Panc1 (cell line): ENCODE measurements around the gene MAD1L1.

Experiments used
- POLR2AphosphoS5 ChIP-seq: IDR thresholded peaks from 2 replicates; pipeline ENCODE4 v1.6.1; 2012; ENCODE audit warnings: mild to moderate bottlenecking, low read depth, low read length, moderate library complexity
- SIN3A ChIP-seq: IDR thresholded peaks from 2 replicates; pipeline ENCODE4 v1.6.1; 2012; ENCODE audit warnings: low read depth, mild to moderate bottlenecking, low read length, moderate library complexity, borderline replicate concordance; ENCODE audit not compliant: insufficient read depth
- TCF7L2 ChIP-seq: IDR thresholded peaks from 2 replicates; pipeline ENCODE4 v1.6.1; 2011; ENCODE audit warnings: mild to moderate bottlenecking, low read depth, low read length, inconsistent platforms
- TF ChIP-seq, protein P1 (sequence below): fragments of 450-650 bp; IDR thresholded peaks from 2 replicates; pipeline ENCODE4 v1.5.1; 2017; ENCODE audit warnings: mild to moderate bottlenecking
- TF ChIP-seq, protein P2 (sequence below), 2 experiments: IDR thresholded peaks; 2 replicates each; pipeline ENCODE4 v1.6.1; 2011 to 2012; ENCODE audit warnings: low read depth in 2 of 2, control low read depth in 1 of 2, low read length in 1 of 2, mild to moderate bottlenecking in 1 of 2, moderate library complexity in 1 of 2; ENCODE audit not compliant: insufficient read depth in 1 of 2

DNA sequence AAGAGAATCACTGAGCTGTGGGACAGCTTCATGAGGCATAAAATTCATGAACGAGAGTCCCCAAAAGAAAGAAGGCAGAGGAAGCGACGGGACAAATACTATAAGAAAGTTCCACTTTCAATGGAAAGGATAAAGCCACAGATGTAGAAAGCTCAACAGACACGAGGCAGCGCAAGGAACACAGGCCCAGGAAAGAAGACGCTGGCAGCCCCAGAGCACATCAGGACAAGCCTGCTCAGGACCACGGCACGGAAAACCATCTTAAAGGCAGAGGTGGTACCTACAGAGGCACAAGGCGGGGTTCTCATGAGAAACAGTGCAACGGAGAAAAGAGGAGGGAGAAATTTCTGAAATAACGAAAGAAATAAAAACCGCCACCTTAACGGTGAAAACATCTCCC is 273.4 kb downstream of the MAD1L1 start:
- TF ChIP-seq POLR2AphosphoS5: no peak
- TF ChIP-seq, protein P1, sequence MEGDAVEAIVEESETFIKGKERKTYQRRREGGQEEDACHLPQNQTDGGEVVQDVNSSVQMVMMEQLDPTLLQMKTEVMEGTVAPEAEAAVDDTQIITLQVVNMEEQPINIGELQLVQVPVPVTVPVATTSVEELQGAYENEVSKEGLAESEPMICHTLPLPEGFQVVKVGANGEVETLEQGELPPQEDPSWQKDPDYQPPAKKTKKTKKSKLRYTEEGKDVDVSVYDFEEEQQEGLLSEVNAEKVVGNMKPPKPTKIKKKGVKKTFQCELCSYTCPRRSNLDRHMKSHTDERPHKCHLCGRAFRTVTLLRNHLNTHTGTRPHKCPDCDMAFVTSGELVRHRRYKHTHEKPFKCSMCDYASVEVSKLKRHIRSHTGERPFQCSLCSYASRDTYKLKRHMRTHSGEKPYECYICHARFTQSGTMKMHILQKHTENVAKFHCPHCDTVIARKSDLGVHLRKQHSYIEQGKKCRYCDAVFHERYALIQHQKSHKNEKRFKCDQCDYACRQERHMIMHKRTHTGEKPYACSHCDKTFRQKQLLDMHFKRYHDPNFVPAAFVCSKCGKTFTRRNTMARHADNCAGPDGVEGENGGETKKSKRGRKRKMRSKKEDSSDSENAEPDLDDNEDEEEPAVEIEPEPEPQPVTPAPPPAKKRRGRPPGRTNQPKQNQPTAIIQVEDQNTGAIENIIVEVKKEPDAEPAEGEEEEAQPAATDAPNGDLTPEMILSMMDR: no peak
- no peak for TF ChIP-seq TCF7L2
- TF ChIP-seq SIN3A: no peak
- TF ChIP-seq, protein P2, sequence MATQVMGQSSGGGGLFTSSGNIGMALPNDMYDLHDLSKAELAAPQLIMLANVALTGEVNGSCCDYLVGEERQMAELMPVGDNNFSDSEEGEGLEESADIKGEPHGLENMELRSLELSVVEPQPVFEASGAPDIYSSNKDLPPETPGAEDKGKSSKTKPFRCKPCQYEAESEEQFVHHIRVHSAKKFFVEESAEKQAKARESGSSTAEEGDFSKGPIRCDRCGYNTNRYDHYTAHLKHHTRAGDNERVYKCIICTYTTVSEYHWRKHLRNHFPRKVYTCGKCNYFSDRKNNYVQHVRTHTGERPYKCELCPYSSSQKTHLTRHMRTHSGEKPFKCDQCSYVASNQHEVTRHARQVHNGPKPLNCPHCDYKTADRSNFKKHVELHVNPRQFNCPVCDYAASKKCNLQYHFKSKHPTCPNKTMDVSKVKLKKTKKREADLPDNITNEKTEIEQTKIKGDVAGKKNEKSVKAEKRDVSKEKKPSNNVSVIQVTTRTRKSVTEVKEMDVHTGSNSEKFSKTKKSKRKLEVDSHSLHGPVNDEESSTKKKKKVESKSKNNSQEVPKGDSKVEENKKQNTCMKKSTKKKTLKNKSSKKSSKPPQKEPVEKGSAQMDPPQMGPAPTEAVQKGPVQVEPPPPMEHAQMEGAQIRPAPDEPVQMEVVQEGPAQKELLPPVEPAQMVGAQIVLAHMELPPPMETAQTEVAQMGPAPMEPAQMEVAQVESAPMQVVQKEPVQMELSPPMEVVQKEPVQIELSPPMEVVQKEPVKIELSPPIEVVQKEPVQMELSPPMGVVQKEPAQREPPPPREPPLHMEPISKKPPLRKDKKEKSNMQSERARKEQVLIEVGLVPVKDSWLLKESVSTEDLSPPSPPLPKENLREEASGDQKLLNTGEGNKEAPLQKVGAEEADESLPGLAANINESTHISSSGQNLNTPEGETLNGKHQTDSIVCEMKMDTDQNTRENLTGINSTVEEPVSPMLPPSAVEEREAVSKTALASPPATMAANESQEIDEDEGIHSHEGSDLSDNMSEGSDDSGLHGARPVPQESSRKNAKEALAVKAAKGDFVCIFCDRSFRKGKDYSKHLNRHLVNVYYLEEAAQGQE (IDR thresholded peaks at IDR 0.05; ENCODE audit: insufficient read depth in 1 of 2, low read depth in 2 of 2, low read length in 1 of 2): no peak
